A549 (cell line): ENCODE data around the gene NCOR2.

Source experiments
- HDAC2 ChIP-seq: fragments of 200-600 bp; sonication (generic); IDR thresholded peaks from 2 replicates; pipeline ENCODE4 v1.6.1; 2016
- KDM5A ChIP-seq: fragments of 200-600 bp; sonication (generic); IDR thresholded peaks from 2 replicates; pipeline ENCODE4 v1.6.1; 2016; ENCODE audit warnings: antibody characterized with exemption, mild to moderate bottlenecking
- NFE2L2 ChIP-seq: fragments of 150-350 bp; conservative IDR thresholded peaks from 2 replicates; pipeline ENCODE4 v1.6.1; 2014; ENCODE audit warnings: low read length
- RAD21 ChIP-seq, 2 experiments: fragments of >200 bp in 1 of 2; sonication (Bioruptor Twin) in 1 of 2; formaldehyde crosslinking in 1 of 2; IDR thresholded peaks in 1 of 2; conservative IDR thresholded peaks in 1 of 2; 2 replicates in 1 of 2; 3 replicates in 1 of 2; pipeline ENCODE4 v1.6.1; 2012 to 2018; ENCODE audit warnings: inconsistent platforms in 1 of 2
- TF ChIP-seq, protein P1 (sequence below): fragments of >200 bp; sonication (Bioruptor Twin); formaldehyde crosslinking; IDR thresholded peaks from 3 replicates; pipeline ENCODE4 v1.5.1; 2016
- TF ChIP-seq, protein P2 (sequence below): IDR thresholded peaks from 2 replicates; pipeline ENCODE4 v1.6.1; 2012
- TF ChIP-seq, protein P3 (sequence below): fragments of 450-650 bp; IDR thresholded peaks from 2 replicates; pipeline ENCODE4 v1.6.1; 2014; ENCODE audit warnings: antibody characterized with exemption

DNA sequence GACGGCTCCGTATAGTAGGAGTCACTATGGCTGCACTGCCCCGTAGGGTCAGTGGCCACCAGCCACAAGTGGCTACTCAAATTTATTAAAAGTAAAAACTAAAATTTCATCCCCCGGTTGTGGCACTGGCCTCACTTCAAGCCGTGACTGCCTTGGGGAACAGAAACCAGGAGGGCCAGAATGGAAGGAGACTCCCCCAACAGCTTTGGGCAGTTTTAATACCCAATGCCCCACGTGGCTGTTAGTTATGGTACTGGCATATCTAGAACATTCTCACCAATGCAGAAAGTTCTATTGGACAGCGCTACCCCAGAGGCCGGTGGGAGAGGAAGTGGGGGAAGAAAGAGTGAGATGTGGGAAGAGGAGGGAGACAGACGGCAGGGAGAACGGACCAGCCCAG, 6.2 kb downstream of the NCOR2 start:
- TF ChIP-seq, protein P1, sequence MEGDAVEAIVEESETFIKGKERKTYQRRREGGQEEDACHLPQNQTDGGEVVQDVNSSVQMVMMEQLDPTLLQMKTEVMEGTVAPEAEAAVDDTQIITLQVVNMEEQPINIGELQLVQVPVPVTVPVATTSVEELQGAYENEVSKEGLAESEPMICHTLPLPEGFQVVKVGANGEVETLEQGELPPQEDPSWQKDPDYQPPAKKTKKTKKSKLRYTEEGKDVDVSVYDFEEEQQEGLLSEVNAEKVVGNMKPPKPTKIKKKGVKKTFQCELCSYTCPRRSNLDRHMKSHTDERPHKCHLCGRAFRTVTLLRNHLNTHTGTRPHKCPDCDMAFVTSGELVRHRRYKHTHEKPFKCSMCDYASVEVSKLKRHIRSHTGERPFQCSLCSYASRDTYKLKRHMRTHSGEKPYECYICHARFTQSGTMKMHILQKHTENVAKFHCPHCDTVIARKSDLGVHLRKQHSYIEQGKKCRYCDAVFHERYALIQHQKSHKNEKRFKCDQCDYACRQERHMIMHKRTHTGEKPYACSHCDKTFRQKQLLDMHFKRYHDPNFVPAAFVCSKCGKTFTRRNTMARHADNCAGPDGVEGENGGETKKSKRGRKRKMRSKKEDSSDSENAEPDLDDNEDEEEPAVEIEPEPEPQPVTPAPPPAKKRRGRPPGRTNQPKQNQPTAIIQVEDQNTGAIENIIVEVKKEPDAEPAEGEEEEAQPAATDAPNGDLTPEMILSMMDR = no peak
- TF ChIP-seq NFE2L2 (no peak), RAD21 (conservative IDR thresholded peaks at IDR 0.05 in 1 of 2, IDR thresholded peaks at IDR 0.05 in 1 of 2) (no peak), HDAC2 (no peak), KDM5A (no peak)
- TF ChIP-seq, protein P2, sequence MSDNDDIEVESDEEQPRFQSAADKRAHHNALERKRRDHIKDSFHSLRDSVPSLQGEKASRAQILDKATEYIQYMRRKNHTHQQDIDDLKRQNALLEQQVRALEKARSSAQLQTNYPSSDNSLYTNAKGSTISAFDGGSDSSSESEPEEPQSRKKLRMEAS = no peak
- TF ChIP-seq, protein P3, sequence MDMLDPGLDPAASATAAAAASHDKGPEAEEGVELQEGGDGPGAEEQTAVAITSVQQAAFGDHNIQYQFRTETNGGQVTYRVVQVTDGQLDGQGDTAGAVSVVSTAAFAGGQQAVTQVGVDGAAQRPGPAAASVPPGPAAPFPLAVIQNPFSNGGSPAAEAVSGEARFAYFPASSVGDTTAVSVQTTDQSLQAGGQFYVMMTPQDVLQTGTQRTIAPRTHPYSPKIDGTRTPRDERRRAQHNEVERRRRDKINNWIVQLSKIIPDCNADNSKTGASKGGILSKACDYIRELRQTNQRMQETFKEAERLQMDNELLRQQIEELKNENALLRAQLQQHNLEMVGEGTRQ = no peak
